EH (cell line): ENCODE data around the gene PDILT.

Source experiments
- DNase-seq: peaks from one replicate; pipeline ENCODE4 v3.0.0-alpha.2; 2015; ENCODE audit warnings: low read depth

The PDILT gene

DNA sequence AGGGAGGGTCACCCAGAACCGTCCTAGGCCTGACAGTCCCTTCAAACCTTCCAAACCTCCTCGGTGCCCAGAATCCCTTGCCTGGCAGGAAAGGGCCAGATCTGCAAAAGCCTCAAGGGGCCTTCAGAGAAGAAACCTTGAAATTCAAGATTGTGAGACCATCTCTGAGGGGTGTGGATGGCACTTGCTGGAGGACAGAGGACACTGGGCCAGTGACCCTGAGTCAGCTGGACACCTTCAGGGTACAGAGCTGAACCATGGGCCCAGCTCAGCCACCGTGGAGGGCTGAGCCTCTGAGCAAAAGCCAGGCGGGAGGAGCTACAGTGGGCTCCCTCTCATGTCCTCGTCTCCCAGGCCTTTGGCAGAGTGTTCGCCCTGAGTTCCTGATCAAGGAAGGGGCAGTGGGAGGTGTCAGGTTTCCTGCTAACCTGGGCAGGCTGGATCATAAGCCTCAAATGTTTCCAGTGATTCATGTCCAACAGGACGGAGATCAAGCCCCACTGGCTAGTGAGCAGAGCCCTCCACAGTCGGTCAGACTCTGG, 3.0 kb downstream of the PDILT start:
- no peak for DNase-seq

DNA sequence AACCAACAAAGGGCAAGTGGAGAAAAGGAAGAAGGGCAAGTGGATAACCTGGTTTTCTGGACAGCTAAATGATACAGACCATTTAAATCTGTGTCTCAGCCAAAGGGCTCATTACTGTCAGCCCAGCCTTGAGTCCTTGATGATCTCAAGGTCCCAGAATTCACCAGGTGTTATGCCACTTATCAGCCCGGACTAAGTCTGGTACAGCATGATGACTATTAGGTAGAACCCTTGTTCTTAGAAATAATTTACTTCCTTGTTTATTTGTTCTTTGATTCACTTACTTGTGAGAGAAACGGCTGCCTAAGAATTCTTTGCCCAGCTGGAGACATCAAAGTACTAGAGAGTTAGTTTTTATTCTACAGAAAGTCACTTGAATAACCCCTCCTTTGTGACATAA, 3.5 kb downstream of the PDILT start:
- no peak for DNase-seq

GRCh38 chr16:20399185-20399584, 5.4 kb downstream of the PDILT start:
- DNase-seq, result no peak

GRCh38 chr16:20398603-20399002, 5.9 kb downstream of the PDILT start:
- no peak for DNase-seq

DNA sequence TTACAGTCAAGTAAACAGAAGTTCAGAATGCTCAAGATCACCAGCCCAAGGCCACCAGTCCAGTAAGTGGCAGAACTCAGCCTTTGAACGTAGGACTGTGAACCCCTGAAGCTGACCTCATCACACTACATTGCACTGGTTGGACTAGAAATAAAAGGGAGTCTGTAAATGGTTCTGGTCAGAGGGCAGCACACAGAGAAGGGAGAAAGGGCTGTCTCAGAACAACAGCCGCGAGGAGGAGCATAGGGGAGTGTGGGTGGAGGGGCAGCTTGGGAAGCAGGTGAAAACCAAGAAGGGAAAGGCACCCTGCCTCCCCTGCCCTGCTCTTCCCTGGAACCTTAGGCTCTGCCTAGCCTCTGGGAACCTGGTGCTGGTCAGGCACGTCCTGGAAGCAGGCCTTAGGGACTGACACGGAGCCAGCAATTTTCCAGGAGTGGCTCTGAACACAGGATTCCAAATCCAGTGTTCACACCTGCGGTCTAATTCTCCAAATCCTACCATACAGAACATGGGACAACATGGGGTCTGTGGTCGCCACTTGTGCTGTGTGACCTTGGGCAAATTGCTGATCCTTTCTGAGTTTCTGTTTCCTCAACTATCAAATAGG, 7.0 kb downstream of the PDILT start:
- no peak for DNase-seq

DNA sequence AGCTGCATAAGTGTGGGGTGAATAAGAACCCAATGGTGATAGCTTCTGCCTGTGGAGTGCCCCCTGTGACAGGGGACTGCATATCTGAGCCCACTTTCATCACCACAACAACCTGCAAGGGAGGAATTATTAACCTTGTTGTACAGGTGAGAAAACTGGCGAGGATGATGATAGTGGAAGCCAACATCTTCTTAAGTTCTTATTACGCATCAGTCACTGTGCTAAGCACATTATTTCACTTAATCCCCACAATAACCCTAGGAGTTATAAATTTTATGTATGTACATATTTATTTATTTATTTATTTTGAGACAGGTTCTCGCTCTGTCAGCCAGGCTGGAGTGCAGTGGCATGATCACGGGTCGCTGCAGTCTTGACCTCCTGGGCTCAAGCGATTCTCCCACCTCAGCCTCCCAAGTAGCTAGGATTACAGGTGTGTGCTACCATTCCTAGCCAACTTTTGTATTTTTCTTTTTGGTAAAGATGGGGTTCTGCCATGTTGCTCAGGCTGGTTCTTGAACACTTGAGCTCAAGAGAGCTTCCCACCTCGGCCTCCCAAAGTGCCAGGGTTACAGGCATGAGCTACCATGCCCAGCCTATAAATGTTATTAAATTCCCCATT, 7.6 kb downstream of the PDILT start:
- DNase-seq, result no peak

GRCh38 chr16:20395946-20396345, 8.6 kb downstream of the PDILT start:
- DNase-seq, result no peak

DNA sequence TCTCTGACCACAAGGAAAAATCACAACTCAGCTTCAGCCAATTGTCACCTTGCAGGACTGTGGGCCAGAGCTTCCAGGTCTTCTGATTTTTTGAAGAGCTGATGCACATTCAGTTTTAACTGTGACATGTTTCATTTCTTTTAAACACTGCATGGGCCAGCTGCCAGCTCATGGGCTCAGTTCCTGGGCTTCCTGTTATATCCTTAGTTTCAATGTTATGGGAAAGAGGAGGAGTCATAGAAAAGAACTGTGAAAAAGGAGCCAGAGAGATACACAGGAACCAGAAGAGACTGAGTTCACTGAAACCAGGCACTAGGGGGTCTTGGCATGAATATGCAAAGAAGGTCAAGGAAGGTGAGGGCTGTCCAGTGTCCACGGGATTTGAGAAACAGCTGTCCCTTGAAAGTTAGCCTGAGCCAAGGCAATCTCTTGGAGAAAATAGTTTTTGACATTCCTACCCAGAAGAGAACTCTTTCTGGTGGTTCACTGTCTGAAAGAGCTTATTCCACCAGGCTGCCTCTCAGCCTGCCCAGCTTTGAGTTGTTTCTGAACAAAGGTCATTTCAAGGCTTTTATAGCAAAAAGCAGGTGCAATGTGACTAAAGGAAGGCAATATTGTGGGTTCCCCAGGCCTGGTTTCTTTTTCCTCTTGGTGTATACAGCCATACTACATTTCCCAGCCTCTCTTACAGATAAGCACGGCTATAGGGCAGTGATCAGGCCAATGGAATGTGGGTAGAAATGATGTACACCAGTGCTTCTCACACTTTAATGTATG, 10.5 kb downstream of the PDILT start:
- DNase-seq, result no peak

- no peak for DNase-seq
Observed at GRCh38 chr16:20391045-20391444, 13.5 kb downstream of the PDILT start.

GRCh38 chr16:20388854-20389253, 15.7 kb downstream of the PDILT start:
- no peak for DNase-seq

DNA sequence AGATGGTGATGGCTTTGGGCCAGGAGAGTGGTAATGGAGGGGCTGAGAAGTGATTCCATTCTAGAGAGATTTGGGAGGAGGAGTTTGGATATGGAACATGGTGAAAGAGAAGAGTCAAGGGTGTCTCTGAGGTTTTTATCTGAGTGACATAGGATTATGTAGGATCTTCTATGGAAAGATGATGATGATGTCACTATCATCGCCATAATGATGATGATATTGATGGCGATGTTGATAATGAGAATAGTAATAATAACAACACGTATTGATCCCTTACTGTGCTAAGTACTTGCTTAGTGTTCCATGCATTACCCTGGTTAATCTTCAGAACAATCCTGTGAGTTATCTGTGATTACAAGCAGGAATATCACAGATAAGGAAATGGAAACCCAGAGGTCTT, 16.6 kb downstream of the PDILT start:
- DNase-seq, result no peak

DNA sequence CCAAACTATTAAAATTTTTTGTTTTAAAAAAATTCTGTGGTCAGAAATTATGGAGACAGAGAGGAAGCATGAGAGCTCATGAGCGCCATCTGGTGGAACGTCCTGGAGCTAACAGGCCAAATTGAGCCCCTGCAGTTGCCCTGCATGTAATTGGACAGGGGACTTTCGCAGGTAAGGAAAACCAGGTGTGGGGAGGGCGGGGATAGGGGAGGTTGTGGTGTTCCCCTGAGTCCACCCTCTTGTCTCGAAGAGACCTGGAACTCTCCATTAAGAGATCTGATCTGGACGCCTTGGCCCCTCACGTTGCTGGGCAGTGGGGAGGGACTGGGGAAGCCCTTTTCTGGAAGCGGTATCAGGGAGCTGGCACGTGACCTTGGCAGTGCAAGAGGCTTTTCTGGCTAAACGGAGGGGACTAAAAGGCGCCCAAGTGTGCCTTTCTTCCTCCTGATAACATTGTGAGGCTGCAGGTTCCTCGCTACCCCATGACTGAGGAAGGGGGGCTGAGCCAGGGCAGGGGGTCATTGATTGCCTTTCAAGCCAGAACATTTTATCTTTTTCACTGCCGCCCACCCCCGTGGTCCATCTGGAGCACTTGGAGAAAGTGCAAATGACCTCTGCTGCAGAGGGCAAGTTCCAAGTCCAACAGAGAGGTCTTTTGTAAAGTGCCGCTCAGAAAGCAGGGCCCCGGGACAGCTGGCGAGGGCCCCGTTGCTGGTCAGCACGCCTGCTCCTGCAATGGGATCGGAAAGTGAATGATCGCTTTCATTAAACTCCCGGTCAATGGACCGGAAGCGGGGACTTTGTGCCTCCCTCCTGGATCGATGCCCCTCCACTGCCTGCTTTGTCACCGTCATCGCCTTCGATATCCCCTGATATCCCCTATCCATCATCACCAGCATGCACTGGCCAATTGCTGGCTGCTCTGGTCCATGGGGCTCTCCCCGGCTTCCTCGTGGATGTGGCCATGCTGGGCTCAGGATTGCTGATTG, 18.4 kb downstream of the PDILT start:
- peak; percentile 45 for DNase-seq

GRCh38 chr16:20383106-20384029, 21.2 kb downstream of the PDILT start:
- peak; percentile 54 for DNase-seq

DNA sequence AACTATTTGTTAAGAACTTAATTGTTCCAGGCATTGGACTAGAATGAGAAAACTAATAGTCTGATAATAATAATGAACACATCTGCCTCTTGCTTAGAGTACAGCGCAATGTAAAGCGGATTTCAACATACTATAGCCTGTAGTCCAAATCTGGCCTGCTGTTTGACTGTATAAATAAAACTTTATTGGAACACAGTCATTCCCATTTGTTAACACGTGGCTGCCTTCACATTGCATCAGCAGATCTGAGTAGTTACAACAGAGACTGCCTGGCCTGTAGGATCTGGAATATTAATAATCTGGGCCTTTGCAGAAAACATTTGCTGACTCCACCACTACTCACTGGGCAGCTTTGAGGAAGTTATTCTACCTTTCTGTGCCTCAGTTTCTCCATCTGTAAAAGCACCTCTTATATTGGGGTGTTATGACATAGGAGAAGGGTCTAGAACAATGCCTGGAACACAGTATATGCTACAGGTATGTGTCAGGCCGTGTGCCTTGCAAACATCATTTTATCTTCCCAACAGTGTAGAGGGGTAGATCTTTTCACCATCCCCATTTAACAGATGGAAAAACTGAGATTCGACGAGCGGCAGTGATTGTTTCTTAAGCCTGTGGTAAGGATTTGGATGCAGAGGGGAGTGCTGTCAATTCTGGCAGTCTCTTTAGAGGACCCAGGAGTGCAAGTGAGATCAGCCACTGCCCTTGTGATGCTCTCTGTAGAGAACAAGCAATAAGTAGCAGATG, 22.2 kb downstream of the PDILT start:
- no peak for DNase-seq

GRCh38 chr16:20380782-20381181, 23.8 kb downstream of the PDILT start:
- no peak for DNase-seq

DNA sequence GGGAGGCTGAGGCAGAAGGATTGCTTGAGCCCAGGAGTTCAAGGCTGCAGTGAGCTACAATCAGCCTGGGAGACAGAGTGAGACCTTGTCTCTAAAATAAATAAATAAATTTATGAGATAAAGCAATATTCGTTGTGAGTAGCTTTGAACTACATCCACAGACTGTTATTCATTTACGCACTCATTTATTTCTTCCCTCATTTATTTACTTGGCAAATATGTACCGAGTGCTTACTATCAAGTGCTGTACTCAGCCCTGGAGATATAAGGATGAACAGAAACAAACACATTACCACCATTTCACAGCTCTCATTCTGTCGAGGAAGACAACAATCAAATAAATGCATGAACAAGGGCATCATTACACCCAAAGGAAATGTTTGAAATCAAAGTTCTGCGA, 27.4 kb downstream of the PDILT start:
- no peak for DNase-seq

GRCh38 chr16:20372701-20373100, 31.8 kb downstream of the PDILT start:
- no peak for DNase-seq

- DNase-seq, result no peak
Observed at GRCh38 chr16:20369452-20370054, 35.0 kb downstream of the PDILT start.

DNA sequence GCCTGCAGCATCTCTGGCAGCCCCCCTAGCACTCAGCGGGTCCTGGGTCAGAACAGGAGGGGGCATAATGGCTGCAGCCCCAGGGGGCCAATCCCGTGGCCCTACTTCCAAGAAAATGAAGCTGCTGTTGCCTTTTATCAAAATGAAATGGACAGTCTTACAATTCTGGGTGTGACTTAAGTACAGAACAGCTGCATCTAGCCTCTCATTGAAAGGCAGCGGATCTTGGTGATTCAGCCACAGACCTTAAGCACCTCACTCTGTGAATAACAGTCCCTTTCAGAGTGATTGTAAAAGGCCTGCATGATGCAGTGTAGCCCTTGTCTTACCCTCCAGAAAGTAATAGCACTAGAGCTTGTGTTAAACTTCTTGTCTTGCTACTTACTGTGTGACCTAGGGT, 40.5 kb downstream of the PDILT start:
- DNase-seq, result no peak

DNA sequence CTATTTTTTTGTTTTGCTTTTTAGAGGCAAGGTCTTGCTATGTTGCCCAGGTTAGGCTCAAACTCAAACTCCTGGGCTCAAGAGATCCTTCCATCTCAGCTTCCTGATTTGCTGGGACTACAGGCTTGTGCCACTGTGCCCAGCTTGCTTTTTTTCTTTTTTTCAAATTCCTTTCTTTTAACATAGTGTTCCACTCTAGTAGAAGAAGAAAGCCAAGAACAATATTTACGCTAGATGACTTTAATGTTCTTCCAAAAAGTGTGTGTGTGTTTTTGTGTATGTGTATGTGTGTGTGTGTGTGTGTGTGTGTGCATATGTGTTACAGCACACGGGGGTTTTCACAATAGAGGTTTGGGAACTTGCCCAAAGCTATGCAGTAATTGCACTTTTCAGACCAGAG, 41.3 kb downstream of the PDILT start:
- DNase-seq, result no peak
